ENCODE measurements around the gene BTLA. TPM values are rescaled to one million over a fixed set of nuclear protein-coding genes. Genes with fewer than 3 reads are reported as not detected.

Gene BTLA, protein sequence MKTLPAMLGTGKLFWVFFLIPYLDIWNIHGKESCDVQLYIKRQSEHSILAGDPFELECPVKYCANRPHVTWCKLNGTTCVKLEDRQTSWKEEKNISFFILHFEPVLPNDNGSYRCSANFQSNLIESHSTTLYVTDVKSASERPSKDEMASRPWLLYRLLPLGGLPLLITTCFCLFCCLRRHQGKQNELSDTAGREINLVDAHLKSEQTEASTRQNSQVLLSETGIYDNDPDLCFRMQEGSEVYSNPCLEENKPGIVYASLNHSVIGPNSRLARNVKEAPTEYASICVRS
- not detected for polyA plus RNA-seq (2013, experiment 1 of 2)
- polyA plus RNA-seq (2013, experiment 2 of 2) = not detected

DNA sequence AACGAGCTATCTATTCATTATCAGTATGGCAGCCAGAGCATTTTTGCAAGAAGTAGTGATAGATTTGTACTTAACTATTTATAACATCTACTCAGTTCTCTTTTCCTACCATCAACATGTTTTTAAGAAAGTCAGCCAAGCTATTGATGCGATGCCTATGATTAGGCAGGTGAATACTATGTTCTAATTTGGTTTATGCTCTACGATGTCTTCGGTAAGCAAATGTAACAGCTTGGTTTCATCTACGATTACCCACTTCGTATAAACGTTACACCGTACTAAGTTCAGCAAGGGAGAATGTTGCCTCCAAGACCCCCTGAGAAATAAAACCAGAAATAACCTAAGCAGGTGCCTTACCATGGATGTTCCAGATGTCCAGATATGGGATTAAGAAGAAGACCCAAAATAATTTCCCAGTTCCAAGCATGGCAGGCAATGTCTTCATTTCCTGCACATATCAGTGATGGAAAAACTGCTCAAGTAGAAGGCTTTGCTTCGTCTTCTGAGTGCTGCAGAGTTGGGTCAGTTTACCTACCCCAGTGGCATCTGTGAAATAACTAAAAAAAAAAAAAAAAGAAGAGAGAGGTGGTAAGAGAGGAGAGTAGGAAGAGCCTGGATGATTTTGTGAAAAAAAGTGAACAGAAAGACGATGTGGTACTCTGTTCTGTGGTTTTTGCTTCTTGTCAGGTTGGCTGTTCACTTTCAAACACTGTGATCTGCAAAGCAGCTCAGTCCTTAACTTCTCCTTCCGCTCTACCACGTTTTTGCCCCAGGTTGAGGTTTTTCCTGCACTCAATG is at the start of gene BTLA:
Gene BTLA, minus strand, starts transcription at position 559 of the 798 bp plus-strand sequence. Its CDS starts 114 bp downstream, at position 445.
- no peak within 1 kb of the TSS for H3K9ac ChIP-seq (ENCODE audit: low read length)
- no peak within 1 kb of the TSS for H4K91ac ChIP-seq (ENCODE audit: low read length)
- H2BK12ac ChIP-seq (ENCODE audit: low read length in 2 of 2) = no peak within 1 kb of the TSS
- no peak within 1 kb of the TSS for H3K23ac ChIP-seq (ENCODE audit: low read length in 2 of 2)
- no peak within 1 kb of the TSS for H3K14ac ChIP-seq (ENCODE audit: low read length in 2 of 2)
- H2BK15ac ChIP-seq (ENCODE audit: low read depth, poor library complexity, severe bottlenecking) = no peak within 1 kb of the TSS
- no peaks in the 10 kb centered on the region for H3K4me1 ChIP-seq (ENCODE audit: control insufficient read depth, insufficient read depth, low read depth, low read length)
- H2BK5ac ChIP-seq (ENCODE audit: low read depth, low read length, poor library complexity, severe bottlenecking) = no peak within 1 kb of the TSS
- no peak within 1 kb of the TSS for H3K27ac ChIP-seq (ENCODE audit: low read length, poor library complexity, severe bottlenecking)
- H3K18ac ChIP-seq (ENCODE audit: low read depth in 1 of 2, low read length in 2 of 2) = no peak within 1 kb of the TSS
- no peak within 1 kb of the TSS for H3K4me2 ChIP-seq (ENCODE audit: low read length, poor library complexity, severe bottlenecking)
- no peak within 1 kb of the TSS for H3K4ac ChIP-seq (ENCODE audit: low read depth in 1 of 2, low read length in 2 of 2)
- no peak within 1 kb of the TSS for H2BK120ac ChIP-seq (ENCODE audit: low read depth, low read length)
- no peaks in the 10 kb centered on the region for H3K79me1 ChIP-seq (replicated peaks; ENCODE audit: low read length, poor library complexity, severe bottlenecking)
- H2AK5ac ChIP-seq (ENCODE audit: low read length, severe bottlenecking) = no peak within 1 kb of the TSS
- H2AFZ ChIP-seq (ENCODE audit: low read depth, low read length) = no peak within 1 kb of the TSS
- no peak for DNase-seq
- no peaks in the 10 kb centered on the region for H3K27me3 ChIP-seq (ENCODE audit: control insufficient read depth in 1 of 2, insufficient read depth in 1 of 2, low read length in 2 of 2)
- H4K8ac ChIP-seq (ENCODE audit: low read length) = no peak within 1 kb of the TSS
- no peaks in the 10 kb centered on the region for H3K36me3 ChIP-seq (ENCODE audit: control insufficient read depth in 1 of 2, insufficient read depth in 2 of 2, low read depth in 1 of 2, low read length in 2 of 2)
- WGBS = 85% methylated on average over 11 of the region's 12 CpGs
- no peaks in the 10 kb centered on the region for H3K9me3 ChIP-seq (ENCODE audit: control insufficient read depth, low read length)
- H3K4me3 ChIP-seq (ENCODE audit: insufficient read depth in 1 of 2, low read depth in 1 of 2, low read length in 2 of 2) = no peak within 1 kb of the TSS

DNA sequence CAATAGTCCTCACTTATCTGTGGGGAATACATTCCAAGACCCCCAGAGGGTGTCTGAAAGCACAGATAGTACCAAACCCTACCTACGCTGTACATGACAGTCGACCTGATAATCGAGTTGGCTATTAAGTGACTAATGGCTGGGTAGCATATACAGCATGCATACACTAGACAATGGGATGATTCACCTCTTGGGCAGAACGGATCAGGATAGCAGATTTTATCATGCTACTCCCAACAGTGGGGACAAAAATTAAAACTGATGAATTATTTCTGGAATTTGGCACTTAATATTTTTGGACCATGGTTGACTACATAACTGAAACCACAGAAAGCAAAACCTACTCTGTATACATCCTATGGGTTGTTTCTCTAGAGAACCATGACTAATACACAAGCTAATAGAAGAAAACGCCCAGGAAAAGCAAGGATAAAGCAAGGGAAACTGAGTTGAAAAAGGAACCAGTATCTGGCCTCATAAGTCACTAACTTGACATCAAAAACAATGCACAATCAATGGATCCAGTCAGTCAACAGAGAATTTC is 47.0 kb upstream of the BTLA start:
- no peaks in the 10 kb centered on the region for H3K27me3 ChIP-seq (ENCODE audit: control insufficient read depth in 1 of 2, insufficient read depth in 1 of 2, low read length in 2 of 2)
- H2BK5ac ChIP-seq (ENCODE audit: low read depth, low read length, poor library complexity, severe bottlenecking) = no peak overlapping the region
- no peak overlapping the region for H3K4ac ChIP-seq (ENCODE audit: low read depth in 1 of 2, low read length in 2 of 2)
- no peak overlapping the region for H2BK120ac ChIP-seq (ENCODE audit: low read depth, low read length)
- H2AK5ac ChIP-seq (ENCODE audit: low read length, severe bottlenecking) = no peak overlapping the region
- no peak overlapping the region for H4K91ac ChIP-seq (ENCODE audit: low read length)
- no peak for DNase-seq
- peaks cover 9% of the 10 kb centered on the region for H3K79me1 ChIP-seq (replicated peaks; ENCODE audit: low read length, poor library complexity, severe bottlenecking)
- no peak overlapping the region for H3K23ac ChIP-seq (ENCODE audit: low read length in 2 of 2)
- no peak overlapping the region for H3K27ac ChIP-seq (ENCODE audit: low read length, poor library complexity, severe bottlenecking)
- H3K14ac ChIP-seq (ENCODE audit: low read length in 2 of 2) = no peak overlapping the region
- no peak overlapping the region for H2AFZ ChIP-seq (ENCODE audit: low read depth, low read length)
- H3K9me3 ChIP-seq (ENCODE audit: control insufficient read depth, low read length) = no peaks in the 10 kb centered on the region
- H3K4me3 ChIP-seq (ENCODE audit: insufficient read depth in 1 of 2, low read depth in 1 of 2, low read length in 2 of 2) = no peak overlapping the region
- no peak overlapping the region for H2BK15ac ChIP-seq (ENCODE audit: low read depth, poor library complexity, severe bottlenecking)
- no peak overlapping the region for H2BK12ac ChIP-seq (ENCODE audit: low read length in 2 of 2)
- H3K4me1 ChIP-seq (ENCODE audit: control insufficient read depth, insufficient read depth, low read depth, low read length) = no peaks in the 10 kb centered on the region
- peaks cover 7 to 78% of the 10 kb centered on the region in 2 experiments for H3K36me3 ChIP-seq (ENCODE audit: control insufficient read depth in 1 of 2, insufficient read depth in 2 of 2, low read depth in 1 of 2, low read length in 2 of 2)
- H4K8ac ChIP-seq (ENCODE audit: low read length) = no peak overlapping the region
- no peak overlapping the region for H3K4me2 ChIP-seq (ENCODE audit: low read length, poor library complexity, severe bottlenecking)
- H3K18ac ChIP-seq (ENCODE audit: low read depth in 1 of 2, low read length in 2 of 2) = no peak overlapping the region
- H3K9ac ChIP-seq (ENCODE audit: low read length) = no peak overlapping the region
- 95% methylated on average over 5 of the region's 5 CpGs for WGBS

DNA sequence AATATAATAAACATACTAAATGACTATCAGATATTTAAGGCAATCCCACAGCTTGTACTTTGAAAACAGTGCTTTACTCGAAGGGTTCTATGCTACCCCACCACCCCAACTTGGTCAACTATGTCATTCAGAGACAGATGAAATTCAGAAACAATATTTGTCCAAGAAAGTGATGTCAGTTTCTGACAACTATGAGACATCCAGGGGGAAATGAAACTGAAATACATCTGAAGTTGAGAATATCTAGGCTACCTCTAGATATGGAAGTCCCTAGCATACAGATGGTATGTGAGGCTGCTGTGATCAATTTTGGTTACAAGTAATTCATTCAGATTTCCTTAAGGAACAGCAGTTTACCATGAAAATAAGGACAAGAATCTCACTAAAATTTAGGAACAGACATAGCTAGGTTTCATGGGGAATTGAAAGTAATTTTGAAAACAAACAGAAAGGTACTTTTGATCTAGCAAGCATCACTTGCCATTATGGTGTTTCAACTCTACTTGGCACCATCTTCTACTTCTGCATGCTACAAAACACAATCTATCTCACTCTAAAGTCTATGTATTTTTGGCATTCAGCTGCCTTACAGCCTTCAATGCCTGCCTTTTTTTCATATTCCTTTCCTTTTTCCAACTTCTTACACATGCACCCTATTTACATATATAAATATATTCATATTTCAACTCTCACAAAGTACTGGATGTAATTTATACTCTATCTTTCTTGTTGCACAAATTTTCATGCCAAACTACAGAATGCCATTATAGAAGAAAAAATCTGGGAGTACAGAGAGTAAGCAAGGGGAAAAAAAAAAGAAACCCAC is 40.8 kb upstream of the BTLA start:
- Histone ChIP-seq H2BK12ac (ENCODE audit: low read length in 2 of 2) (no peak overlapping the region), H3K4ac (ENCODE audit: low read depth in 1 of 2, low read length in 2 of 2) (no peak overlapping the region), H4K8ac (ENCODE audit: low read length) (no peak overlapping the region), H2BK5ac (ENCODE audit: low read depth, low read length, poor library complexity, severe bottlenecking) (no peak overlapping the region), H3K27me3 (ENCODE audit: control insufficient read depth in 1 of 2, insufficient read depth in 1 of 2, low read length in 2 of 2) (no peaks in the 10 kb centered on the region), H3K14ac (ENCODE audit: low read length in 2 of 2) (no peak overlapping the region), H3K18ac (ENCODE audit: low read depth in 1 of 2, low read length in 2 of 2) (no peak overlapping the region), H3K79me1 (replicated peaks; ENCODE audit: low read length, poor library complexity, severe bottlenecking) (peaks cover 13% of the 10 kb centered on the region), H3K23ac (ENCODE audit: low read length in 2 of 2) (no peak overlapping the region), H2AFZ (ENCODE audit: low read depth, low read length) (no peak overlapping the region), H3K4me3 (ENCODE audit: insufficient read depth in 1 of 2, low read depth in 1 of 2, low read length in 2 of 2) (no peak overlapping the region), H3K4me2 (ENCODE audit: low read length, poor library complexity, severe bottlenecking) (no peak overlapping the region), H3K36me3 (ENCODE audit: control insufficient read depth in 1 of 2, insufficient read depth in 2 of 2, low read depth in 1 of 2, low read length in 2 of 2) (peaks cover 3 to 83% of the 10 kb centered on the region in 2 experiments), H3K27ac (ENCODE audit: low read length, poor library complexity, severe bottlenecking) (no peak overlapping the region), H3K9ac (ENCODE audit: low read length) (no peak overlapping the region), H2AK5ac (ENCODE audit: low read length, severe bottlenecking) (no peak overlapping the region), H4K91ac (ENCODE audit: low read length) (no peak overlapping the region), H3K4me1 (ENCODE audit: control insufficient read depth, insufficient read depth, low read depth, low read length) (no peaks in the 10 kb centered on the region), H3K9me3 (ENCODE audit: control insufficient read depth, low read length) (no peaks in the 10 kb centered on the region), H2BK15ac (ENCODE audit: low read depth, poor library complexity, severe bottlenecking) (no peak overlapping the region), H2BK120ac (ENCODE audit: low read depth, low read length) (no peak overlapping the region)
- WGBS = 100% methylated on average over 1 of the region's 1 CpG
- no peak for DNase-seq

Data from mesenchymal stem cell (in vitro differentiated cells and primary cell).